Measurements from ENCODE around the gene GFER.
"Not testable (repeated sequence)": the region's sequence is repeated elsewhere in the genome, so short reads cannot be mapped to it uniquely, and the experiment has no call there.

GFER gene

DNA sequence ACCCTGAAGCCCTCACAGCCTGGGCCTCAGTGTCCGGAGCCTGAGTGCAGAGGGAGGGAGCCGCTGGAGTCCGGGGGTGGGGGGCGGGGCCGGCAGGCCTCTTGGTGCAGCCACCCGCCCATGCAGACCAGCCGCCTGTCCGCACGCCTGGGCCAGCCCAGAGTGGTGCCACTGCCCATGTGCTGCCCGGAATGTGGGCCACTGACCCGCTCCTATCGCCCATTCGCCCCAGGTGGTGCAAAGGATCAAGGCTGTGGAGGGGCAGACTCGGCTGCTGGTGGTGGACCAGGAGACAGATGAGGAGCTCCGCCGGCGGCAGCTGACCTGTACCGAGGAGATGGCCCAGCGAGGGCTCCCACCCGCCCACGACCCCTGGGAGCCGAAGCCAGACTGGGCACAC is 45.4 kb downstream of the GFER start:
- DNase-seq, result no peak

DNA sequence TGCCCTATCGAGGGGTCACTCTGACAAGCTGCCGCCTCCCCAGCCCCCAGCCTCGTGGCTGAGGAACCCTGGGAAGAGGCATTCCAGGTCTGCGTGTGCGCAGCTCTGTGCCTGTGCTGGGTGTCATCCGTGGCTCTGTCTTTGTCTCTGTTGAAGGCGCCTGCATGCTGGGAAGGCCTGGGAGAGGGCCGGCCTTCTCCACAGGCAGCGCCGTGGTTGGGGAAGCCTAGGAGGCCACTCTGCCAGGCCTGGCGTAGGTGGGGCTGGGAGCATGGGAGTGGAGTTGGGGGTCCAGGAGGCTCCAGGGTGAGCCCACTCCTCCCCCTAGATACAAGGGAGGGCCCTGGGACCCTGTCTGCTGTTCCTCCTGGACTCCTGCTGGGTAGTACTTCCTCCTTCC is 46.0 kb downstream of the GFER start:
- no peak for DNase-seq

DNA sequence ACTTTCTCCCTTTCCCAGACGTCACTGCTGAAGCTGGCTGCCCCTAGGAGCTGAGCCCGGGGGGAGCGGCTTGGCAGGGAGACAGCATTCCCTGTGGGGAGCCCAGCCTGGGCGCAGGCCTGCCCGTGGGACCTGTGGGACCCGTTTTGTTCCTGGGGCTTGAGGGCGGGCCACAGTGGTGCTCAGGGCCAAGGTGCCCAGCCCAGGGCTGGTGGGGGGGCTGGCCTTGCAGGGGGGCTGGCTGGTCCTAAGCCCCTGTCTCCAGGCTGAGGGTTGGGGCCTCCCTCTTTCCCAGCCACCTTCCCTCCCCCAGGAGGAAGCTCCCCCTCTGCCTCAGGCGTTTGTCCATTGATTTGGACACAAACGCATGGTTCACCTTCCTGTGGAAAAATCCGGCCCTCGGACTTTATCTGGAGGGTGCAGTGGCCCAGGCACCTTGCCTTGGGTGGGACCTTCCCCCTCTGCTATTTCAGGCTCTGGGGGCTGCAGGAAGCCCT is 47.1 kb downstream of the GFER start:
- no peak for DNase-seq

DNA sequence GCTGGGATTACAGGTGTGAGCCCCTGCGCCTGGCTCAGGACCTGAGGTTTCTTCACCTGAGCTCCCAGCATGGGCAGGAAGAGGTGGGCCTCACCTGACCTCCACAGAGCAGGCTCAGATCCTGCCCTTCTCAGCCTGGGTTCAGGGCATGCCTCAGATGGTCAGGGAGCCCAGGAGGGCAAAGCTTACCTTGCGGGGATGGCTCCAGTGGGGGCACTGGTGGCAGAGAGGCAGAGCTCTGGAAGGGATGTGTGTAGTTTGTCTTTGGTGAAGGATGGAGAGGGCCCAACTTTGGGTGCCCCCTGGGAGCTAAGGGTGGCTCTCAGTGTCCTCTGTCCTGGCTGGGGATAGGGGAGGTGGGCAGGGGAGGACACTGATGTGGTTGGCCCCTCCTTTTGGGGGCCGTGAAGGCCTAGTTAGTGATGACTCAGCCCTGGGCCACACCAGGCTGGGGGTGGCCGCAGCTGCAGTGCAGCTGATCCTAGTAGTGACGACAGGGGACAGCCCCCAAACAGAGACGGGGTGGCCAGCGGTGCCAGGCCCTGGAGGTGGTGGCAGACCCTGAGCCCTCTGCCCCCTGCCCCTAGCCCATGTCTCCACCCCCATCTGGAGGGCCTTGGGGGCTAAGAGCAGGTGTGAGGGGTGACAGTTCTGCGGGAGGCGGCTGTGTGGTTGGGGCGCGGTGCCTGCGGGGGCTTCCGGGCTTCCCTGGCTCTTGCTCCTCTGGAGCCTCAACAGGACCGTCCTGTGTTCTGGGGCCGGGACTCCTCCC is 48.5 kb downstream of the GFER start:
- no peak for DNase-seq

DNA sequence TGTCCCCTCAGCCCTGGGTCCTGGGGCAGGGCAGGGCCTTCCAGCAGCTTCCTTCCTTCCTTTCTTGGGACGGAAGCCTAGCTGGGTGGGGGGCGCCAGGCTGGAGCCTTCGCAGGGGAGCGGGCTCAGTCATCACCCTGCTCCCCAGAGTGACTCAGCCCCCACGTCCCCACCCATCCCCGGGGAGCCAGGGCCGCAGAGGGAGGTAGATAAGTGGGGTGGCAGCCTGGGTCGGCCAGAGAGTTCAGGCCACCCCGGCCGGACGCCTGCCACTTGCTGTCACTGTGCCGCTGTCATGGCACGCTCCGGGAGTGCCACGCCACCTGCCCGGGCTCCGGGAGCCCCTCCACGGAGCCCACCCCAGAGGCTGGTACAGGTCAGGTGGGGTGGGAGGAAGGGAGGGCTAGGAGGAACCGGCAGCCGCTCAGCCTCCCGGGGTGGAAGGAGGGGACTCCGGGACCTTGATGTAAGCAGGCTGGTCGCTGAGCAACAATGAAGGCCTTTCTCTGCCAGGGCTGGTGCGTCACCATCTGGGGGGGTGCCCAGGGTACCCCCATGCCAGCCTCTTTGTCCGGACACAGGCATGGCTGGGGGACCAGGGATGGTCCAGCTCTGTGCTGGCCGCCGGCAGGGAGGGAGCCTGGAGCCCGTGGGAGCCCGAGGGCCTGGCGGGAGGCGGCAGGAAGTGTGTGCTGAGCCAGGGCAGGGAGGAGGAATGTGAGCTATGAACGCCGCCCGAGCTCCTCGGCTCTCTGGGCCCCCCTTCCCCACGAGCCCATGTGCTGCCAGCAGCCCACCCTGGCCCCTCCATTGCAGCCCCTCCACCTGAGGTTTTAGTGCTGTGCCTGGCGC is 49.3 kb downstream of the GFER start:
- peak; percentile 83 for DNase-seq

DNA sequence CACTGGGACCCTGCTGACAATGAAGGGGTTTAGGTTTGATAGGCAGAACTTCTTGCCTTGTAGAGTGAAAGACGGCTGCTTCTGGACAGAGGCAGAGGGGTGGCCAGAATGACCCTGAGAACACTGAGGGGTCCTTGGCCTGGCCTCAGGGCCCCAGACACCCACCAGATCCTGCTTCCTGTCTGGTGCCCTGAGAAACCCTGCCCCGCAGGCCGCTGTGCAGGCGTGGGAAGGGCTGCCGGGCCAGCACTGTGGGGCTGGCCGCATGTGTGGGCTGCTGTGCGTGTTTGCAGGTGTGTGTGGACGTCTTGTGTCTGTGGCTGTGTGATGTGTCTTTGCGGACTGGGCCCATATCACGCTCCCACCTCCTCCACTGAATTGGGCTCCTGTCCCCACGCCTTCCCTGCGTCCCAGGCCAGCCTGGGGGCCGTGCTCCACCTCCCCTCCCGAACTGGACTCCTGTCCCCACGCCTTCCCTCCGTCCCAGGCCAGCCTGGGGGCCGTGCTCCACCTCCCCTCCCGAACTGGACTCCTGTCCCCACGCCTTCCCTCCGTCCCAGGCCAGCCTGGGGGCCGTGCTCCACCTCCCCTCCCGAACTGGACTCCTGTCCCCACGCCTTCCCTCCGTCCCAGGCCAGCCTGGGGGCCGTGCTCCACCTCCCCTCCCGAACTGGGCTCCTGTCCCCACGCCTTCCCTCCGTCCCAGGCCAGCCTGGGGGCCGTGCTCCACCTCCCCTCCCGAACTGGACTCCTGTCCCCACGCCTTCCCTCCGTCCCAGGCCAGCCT is 50.1 kb downstream of the GFER start:
- not testable (repeated sequence) for DNase-seq

DNA sequence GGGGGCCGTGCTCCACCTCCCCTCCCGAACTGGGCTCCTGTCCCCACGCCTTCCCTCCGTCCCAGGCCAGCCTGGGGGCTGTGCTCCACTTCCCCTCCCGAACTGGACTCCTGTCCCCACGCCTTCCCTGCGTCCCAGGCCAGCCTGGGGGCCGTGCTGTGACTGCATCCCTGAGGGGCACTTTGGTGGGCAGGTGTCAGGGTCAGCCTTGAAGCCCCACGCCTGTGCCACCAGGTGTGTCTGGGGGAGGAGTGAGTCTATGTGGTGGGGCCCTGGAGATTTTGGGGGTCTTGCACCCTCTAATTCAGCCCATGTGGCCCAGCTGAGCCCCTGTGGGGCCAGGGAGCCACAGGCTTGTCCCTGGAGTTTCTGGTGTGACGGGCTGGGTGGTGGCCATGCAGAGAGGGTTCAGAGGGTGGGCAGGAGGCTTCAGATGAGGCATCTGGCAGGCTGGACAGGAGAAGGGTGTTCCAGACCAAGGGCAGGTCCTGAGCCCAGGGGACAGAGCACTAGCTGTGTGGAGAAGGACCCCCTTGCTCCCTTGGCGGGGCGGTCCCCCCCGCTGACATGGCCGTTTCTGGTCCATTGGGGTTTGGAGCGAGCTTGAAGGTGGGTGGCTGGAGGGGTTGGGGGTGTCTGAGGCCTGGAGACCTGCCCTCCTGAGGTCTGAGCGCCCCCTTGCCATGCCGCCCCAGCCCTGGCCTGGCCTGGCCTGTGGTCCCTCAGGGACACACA is 50.9 kb downstream of the GFER start:
- DNase-seq, result no peak

DNA sequence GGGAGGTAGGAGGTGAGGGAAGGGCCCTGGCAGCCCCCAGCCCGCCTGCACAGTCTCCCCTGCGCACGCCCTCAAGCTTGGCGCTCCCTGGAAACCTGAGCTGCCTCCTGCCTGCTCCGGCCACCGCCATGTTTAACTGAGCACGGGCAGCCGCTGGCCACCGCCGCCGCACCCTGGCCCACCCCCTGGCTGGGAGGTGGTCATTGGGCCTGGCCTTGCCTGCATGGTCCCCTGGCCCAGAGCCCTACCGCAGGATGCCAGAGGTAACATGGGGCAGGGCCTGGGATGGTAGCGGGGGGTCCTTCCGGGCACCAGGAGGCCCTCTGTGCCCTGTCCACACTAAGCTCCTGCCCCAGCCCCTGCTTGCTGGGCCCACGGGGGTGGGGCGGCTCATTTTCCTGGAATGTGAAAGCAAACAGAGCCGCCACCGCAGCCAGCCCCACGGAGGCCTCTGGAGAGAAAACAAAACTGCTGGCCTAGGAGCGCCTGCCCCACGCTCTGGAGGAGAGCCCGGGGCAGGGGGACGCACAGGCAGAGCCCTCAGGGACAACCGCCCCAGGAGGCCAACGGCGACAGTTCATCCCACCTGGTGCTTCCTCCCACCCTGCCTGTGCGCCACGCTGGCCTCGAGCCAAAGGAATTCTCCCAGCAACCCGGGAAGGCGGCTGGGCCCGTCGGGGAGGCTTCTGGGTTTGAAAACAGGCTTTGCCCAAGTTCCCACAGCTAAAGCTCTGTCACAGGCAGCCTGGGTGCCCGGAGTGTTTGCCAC is 51.6 kb downstream of the GFER start:
- DNase-seq, result peak; percentile 76

DNA sequence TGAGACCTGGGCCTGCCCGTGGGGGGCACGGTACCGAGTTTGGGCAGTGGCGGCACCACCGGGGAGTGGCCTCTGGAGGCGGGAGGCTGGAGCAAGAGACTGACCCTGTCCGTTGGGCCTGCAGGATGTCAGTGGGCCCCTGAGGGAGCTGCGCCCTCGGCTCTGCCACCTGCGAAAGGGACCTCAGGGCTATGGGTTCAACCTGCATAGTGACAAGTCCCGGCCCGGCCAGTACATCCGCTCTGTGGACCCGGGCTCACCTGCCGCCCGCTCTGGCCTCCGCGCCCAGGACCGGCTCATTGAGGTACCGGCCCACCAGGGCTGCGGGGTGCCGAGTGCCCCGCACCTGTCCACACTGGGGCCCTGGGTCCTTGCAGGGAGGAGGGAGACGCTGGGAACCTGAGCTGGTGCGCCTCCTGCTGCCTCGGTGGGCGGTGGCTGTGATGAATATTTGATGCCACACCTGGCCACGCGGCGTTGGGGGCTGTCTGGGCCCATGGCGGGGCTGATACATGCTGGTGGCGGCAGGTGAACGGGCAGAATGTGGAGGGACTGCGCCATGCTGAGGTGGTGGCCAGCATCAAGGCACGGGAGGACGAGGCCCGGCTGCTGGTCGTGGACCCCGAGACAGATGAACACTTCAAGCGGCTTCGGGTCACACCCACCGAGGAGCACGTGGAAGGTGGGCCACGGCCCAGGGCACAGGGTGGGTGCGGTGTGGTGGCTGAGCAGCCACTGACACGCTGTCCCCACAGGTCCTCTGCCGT is 52.4 kb downstream of the GFER start:
- no peak for DNase-seq

DNA sequence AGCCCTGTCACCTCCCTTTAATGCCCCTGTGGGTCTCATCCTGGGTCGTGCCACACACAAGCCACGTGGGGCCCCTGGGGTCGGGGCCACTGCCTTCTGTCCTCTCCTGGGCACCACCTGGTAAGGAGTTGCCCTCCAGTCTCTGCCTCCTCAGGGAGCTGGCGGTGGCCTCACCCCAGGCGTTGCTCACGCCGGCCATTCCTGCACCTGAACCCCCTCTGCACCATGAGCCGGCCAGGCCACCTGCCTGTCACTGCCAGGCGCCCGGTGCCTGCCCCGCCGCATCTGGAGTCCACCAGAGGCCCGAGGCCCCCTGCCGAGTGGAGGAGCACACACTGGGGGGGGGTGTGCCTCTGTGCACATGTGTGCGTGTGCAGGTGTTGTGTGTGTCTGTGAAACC is 53.1 kb downstream of the GFER start:
- no peak for DNase-seq

Data from islet precursor cell (in vitro differentiated cells).